Aortic smooth muscle cell (primary cell): ENCODE data around the gene SLC25A3. TPM values are rescaled to one million over a fixed set of nuclear protein-coding genes. Genes with fewer than 3 reads are reported as not detected.

Source experiments
- total RNA-seq: library from RNA; depleted of rRNA; stranded (reverse); fragments of >200 nt; gene quantifications from 2 replicates; pipeline ENCODE4 v1.2.3, GENCODE V29; 2014

The SLC25A3 gene
- 497 and 617 TPM in 2 replicates for total RNA-seq

DNA sequence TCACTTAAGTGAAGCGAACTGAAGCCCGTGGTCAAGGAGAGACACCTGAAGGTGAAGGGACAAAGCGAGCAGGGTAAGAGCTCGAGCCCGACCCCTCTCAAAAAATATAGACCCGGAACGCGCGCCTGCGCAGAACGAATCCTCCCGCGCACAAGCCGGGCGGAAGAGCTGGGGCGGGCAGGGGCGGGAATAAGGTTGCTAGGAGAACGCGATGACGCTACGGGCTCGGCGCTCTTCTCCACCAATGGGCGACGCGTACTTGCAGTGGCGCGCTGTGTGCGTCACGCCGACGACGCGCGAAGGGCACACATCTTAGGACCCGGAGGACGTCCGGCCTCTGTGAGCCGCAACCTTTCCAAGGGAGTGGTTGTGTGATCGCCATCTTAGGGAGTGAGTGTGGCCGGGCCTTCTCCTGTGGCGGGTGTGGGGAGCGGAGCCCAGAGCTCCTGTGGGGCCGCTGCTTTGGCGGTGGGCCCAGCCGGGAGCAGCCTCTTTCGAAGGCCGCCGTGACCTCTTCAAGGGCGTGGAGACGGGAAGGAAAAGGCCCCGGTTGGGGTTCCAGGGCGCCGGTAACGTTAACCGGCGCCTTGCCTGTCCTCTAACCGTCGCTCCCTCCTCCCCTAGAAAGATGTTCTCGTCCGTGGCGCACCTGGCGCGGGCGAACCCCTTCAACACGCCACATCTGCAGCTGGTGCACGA lies at the start of gene SLC25A3:
TSS of gene SLC25A3 (plus strand) at position 336 of the 699 bp plus-strand sequence. CDS start at position 629, 293 bp downstream.

DNA sequence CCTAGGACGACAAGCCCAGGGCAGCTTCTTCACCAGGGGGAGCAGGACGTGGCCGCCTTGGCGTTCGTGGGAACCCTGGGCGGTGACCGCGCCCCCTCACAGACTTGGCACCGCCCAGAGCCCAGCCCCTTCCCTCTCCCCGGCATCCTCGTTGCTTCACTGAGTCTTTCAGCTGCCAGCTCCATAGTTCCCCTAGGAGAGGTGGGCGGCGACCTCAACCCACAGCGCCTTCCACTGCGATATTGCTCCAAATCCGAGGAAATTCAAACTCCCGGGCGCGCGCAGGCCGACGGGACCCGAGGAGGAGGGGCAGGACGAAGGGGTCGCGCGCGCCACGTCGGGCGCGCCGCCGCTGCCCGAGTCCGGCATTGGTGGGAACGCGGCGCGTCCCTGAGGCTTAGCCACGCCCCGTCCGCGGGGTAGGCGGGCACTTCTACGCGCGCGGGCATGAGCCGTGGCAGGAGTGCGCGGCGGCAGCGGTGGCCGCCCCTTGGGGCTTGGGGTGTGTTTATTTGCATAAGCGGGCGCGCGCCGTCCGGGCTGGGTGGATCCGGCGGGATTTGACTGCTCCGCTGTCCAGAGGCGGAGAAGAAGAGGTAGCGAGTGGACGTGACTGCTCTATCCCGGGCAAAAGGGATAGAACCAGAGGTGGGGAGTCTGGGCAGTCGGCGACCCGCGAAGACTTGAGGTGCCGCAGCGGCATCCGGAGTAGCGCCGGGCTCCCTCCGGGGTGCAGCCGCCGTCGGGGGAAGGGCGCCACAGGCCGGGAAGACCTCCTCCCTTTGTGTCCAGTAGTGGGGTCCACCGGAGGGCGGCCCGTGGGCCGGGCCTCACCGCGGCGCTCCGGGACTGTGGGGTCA lies 51.5 kb downstream of the SLC25A3 start, which contains the start of the genes APAF1 and IKBIP:
TSS of gene APAF1 (plus strand) at position 579 of the 860 bp plus-strand sequence. CDS start 3,070 bp downstream, outside the sequence.
TSS of gene IKBIP (minus strand) at position 77 of the 860 bp plus-strand sequence. CDS start 87 bp downstream, outside the sequence.

Other genes starting within 250 kb of the SLC25A3 start
- 47.6 and 69.2 TPM in 2 replicates for gene TMPO, start 78.1 kb upstream of the SLC25A3 start, total RNA-seq
- 36.2 and 45.8 TPM in 2 replicates for gene IKBIP, start 51.1 kb downstream of the SLC25A3 start, total RNA-seq
- 18.8 and 20.3 TPM in 2 replicates for gene APAF1, start 51.6 kb downstream of the SLC25A3 start, total RNA-seq